Stimulated activated CD8-positive, alpha-beta memory T cell treated with anti-CD3 and anti-CD28 coated beads, Interleukin-4, amount 100 ng/mL, for 4 hours (primary cell): ENCODE data around the gene SPG11.

Experiments
- DNase-seq, 2 donors: peaks; one replicate each; pipeline ENCODE4 v3.0.0-alpha.2; 2020; ENCODE audit warnings: low read depth in 2 of 2, low spot score in 1 of 2

Gene SPG11

GRCh38 chr15:44530653-44531052 is 132.8 kb downstream of the SPG11 start:
- no peak for DNase-seq

- no peak for DNase-seq
Observed at GRCh38 chr15:44529864-44530604, 133.4 kb downstream of the SPG11 start.

- DNase-seq, result no peak
Observed at GRCh38 chr15:44527241-44527640, 136.2 kb downstream of the SPG11 start.

- no peak for DNase-seq
Observed at GRCh38 chr15:44525018-44525417, 138.4 kb downstream of the SPG11 start.

GRCh38 chr15:44519537-44519936 is 143.9 kb downstream of the SPG11 start:
- DNase-seq, result no peak

- no peak for DNase-seq
Observed at GRCh38 chr15:44516436-44516835, 147.0 kb downstream of the SPG11 start.
